DOHH2 (cell line): Measurements from ENCODE around the gene LNP1.

ENCODE experiments used
- H3F3A ChIP-seq: fragments of 200-600 bp; sonication (generic), shearing (Covaris generic); 2 replicates; pipeline ENCODE4 v1.6.0; 2016; ENCODE audit warnings: antibody characterized with exemption, mild to moderate bottlenecking; ENCODE audit not compliant: control insufficient read depth, insufficient read depth
- H3K27ac ChIP-seq: fragments of 200-600 bp; sonication (generic); 2 replicates; pipeline ENCODE4 v1.5.1; 2014; ENCODE audit warnings: low read depth, mild to moderate bottlenecking, low read length, moderate library complexity
- H3K27me3 ChIP-seq: fragments of 200-600 bp; sonication (generic); 2 replicates; pipeline ENCODE4 v1.6.1; 2014; ENCODE audit warnings: mild to moderate bottlenecking, low read length, mixed read lengths; ENCODE audit not compliant: control insufficient read depth
- H3K36me3 ChIP-seq: fragments of 200-600 bp; sonication (generic); 2 replicates; pipeline ENCODE4 v1.6.1; 2014; ENCODE audit warnings: mild to moderate bottlenecking, low read length, moderate library complexity, mixed read lengths; ENCODE audit not compliant: control insufficient read depth
- H3K4me1 ChIP-seq: fragments of 200-600 bp; sonication (generic); 2 replicates; pipeline ENCODE4 v1.6.1; 2014; ENCODE audit warnings: mild to moderate bottlenecking, low read length, mixed read lengths; ENCODE audit not compliant: control insufficient read depth
- H3K4me2 ChIP-seq: fragments of 200-600 bp; sonication (generic); 2 replicates; pipeline ENCODE4 v1.6.0; 2014; ENCODE audit warnings: mild to moderate bottlenecking, low read length, moderate library complexity
- H3K4me3 ChIP-seq: fragments of 200-600 bp; sonication (generic); 2 replicates; pipeline ENCODE4 v1.5.1; 2014; ENCODE audit warnings: mild to moderate bottlenecking, low read length, mixed read lengths
- H3K79me2 ChIP-seq: fragments of 200-600 bp; sonication (generic); 2 replicates; pipeline ENCODE4 v1.6.1; 2014; ENCODE audit warnings: mild to moderate bottlenecking, low read length, mixed read lengths; ENCODE audit not compliant: control insufficient read depth
- H3K9me2 ChIP-seq: fragments of 200-600 bp; sonication (generic); replicated peaks from 2 replicates; pipeline ENCODE4 v1.6.1; 2014; ENCODE audit warnings: mild to moderate bottlenecking, low read length, mixed read lengths; ENCODE audit not compliant: control insufficient read depth
- H3K9me3 ChIP-seq: fragments of 200-600 bp; sonication (generic); 2 replicates; pipeline ENCODE4 v1.6.1; 2014; ENCODE audit warnings: antibody characterized with exemption, low read length, mixed read lengths; ENCODE audit not compliant: control insufficient read depth, insufficient read depth
- H4K20me1 ChIP-seq: fragments of 200-600 bp; sonication (generic); 2 replicates; pipeline ENCODE4 v1.6.0; 2014; ENCODE audit warnings: low read depth, mild to moderate bottlenecking, antibody characterized with exemption, low read length, moderate library complexity; ENCODE audit not compliant: control insufficient read depth, insufficient read depth
- CTCF ChIP-seq: fragments of 200-600 bp; sonication (generic); IDR thresholded peaks from one replicate; pipeline ENCODE4 v1.5.1; 2014; ENCODE audit warnings: antibody characterized with exemption, mild to moderate bottlenecking, low read depth, low read length; ENCODE audit not compliant: poor library complexity, severe bottlenecking
- EZH2phosphoT487 ChIP-seq: fragments of 200-600 bp; sonication (generic); IDR thresholded peaks from 2 replicates; pipeline ENCODE4 v1.6.1; 2017; ENCODE audit warnings: borderline replicate concordance, mild to moderate bottlenecking, antibody characterized with exemption, low read length, moderate library complexity, mixed read lengths

Gene LNP1

GRCh38 chr3:100424261-100424660, 22.9 kb downstream of the LNP1 start:
- Histone ChIP-seq H3K79me2 (no peaks in the 10 kb centered on the region), H4K20me1 (no peaks in the 10 kb centered on the region), H3K27me3 (no peaks in the 10 kb centered on the region), H3K9me3 (no peaks in the 10 kb centered on the region), H3K27ac (no peak overlapping the region), H3F3A (no peaks in the 10 kb centered on the region), H3K4me1 (peaks cover 7% of the 10 kb centered on the region), H3K4me2 (no peak overlapping the region), H3K4me3 (no peak overlapping the region), H3K36me3 (no peaks in the 10 kb centered on the region), H3K9me2 (no peaks in the 10 kb centered on the region)
- TF ChIP-seq EZH2phosphoT487: no peak
- TF ChIP-seq CTCF: no peak

GRCh38 chr3:100425316-100425715, 24.0 kb downstream of the LNP1 start:
- no peaks in the 10 kb centered on the region for H3K4me1 ChIP-seq
- no peak overlapping the region for H3K27ac ChIP-seq
- no peaks in the 10 kb centered on the region for H3K9me3 ChIP-seq
- no peaks in the 10 kb centered on the region for H3K79me2 ChIP-seq
- H3K4me2 ChIP-seq: no peak overlapping the region
- no peak overlapping the region for H3K4me3 ChIP-seq
- no peaks in the 10 kb centered on the region for H3K9me2 ChIP-seq
- TF ChIP-seq EZH2phosphoT487 (no peak), CTCF (no peak)
- no peaks in the 10 kb centered on the region for H3K36me3 ChIP-seq
- H3K27me3 ChIP-seq: no peaks in the 10 kb centered on the region
- no peaks in the 10 kb centered on the region for H3F3A ChIP-seq
- no peaks in the 10 kb centered on the region for H4K20me1 ChIP-seq

- Histone ChIP-seq H3K27me3 (no peaks in the 10 kb centered on the region), H3F3A (no peaks in the 10 kb centered on the region), H4K20me1 (no peaks in the 10 kb centered on the region), H3K9me3 (no peaks in the 10 kb centered on the region), H3K79me2 (no peaks in the 10 kb centered on the region), H3K4me2 (no peak overlapping the region), H3K4me3 (no peak overlapping the region), H3K36me3 (no peaks in the 10 kb centered on the region), H3K9me2 (no peaks in the 10 kb centered on the region), H3K27ac (no peak overlapping the region), H3K4me1 (no peaks in the 10 kb centered on the region)
- no peak for TF ChIP-seq CTCF
Observed at GRCh38 chr3:100426067-100426682, 24.8 kb downstream of the LNP1 start.
